Hematopoietic multipotent progenitor cell treated with erythropoietin and hydrocortisone succinate and interleukin-3 and kit ligand, for 17 days (in vitro differentiated cells): ENCODE data around the gene PTPRM.

Experiments used
- DNase-seq: peaks from one replicate; pipeline ENCODE4 v3.0.0-alpha.2; 2015; ENCODE audit warnings: low spot score

PTPRM gene

GRCh38 chr18:7567474-7568425, 634 bp downstream of the PTPRM start:
- DNase-seq: no peak

- no peak for DNase-seq
These were observed 1.3 kb downstream of the PTPRM start for GRCh38 chr18:7568426-7568825.

- no peak for DNase-seq
These were observed 4.5 kb downstream of the PTPRM start for GRCh38 chr18:7571626-7572025.

- DNase-seq: no peak
These were observed 5.7 kb downstream of the PTPRM start for GRCh38 chr18:7572822-7573221.

GRCh38 chr18:7575465-7576028, 8.4 kb downstream of the PTPRM start:
- DNase-seq: no peak

GRCh38 chr18:7576077-7576476, 9.0 kb downstream of the PTPRM start:
- no peak for DNase-seq

GRCh38 chr18:7576685-7577084, 9.6 kb downstream of the PTPRM start:
- no peak for DNase-seq

- no peak for DNase-seq
These were observed 10.6 kb downstream of the PTPRM start for GRCh38 chr18:7577706-7578105.

- no peak for DNase-seq
These were observed 12.2 kb downstream of the PTPRM start for GRCh38 chr18:7579176-7579917.

- no peak for DNase-seq
These were observed 12.9 kb downstream of the PTPRM start for GRCh38 chr18:7579918-7580542.

- DNase-seq: no peak
These were observed 17.6 kb downstream of the PTPRM start for GRCh38 chr18:7584646-7585275.

- DNase-seq: no peak
These were observed 18.2 kb downstream of the PTPRM start for GRCh38 chr18:7585276-7585670.

GRCh38 chr18:7586379-7586778, 19.3 kb downstream of the PTPRM start:
- DNase-seq: no peak

GRCh38 chr18:7590826-7591560, 23.9 kb downstream of the PTPRM start:
- DNase-seq: no peak

- no peak for DNase-seq
These were observed 25.4 kb downstream of the PTPRM start for GRCh38 chr18:7592305-7593071.

GRCh38 chr18:7593218-7593819, 26.2 kb downstream of the PTPRM start:
- DNase-seq: no peak

- DNase-seq: no peak
These were observed 29.0 kb downstream of the PTPRM start for GRCh38 chr18:7596147-7596546.

- no peak for DNase-seq
These were observed 30.4 kb downstream of the PTPRM start for GRCh38 chr18:7597500-7597899.

- DNase-seq: no peak
These were observed 31.3 kb downstream of the PTPRM start for GRCh38 chr18:7598167-7599047.
